Activated CD4-positive, alpha-beta memory T cell treated with anti-CD3 and anti-CD28 coated beads for 36 hours (primary cell): ENCODE measurements around the gene RPAIN. TPM values are rescaled to one million over a fixed set of nuclear protein-coding genes. Genes with fewer than 3 reads are reported as not detected.

Experiments
- CTCF ChIA-PET: fragments of 350-600 bp; sonication (Branson Sonifier 250); formaldehyde crosslinking; loops from one replicate; lab custom pipeline; 2021; ENCODE audit warnings: antibody characterized with exemption, inconsistent platforms; lab: Charles Lee
- POLR2A ChIA-PET: fragments of 350-600 bp; sonication (Branson Sonifier 250); formaldehyde crosslinking; loops from one replicate; lab custom pipeline; 2021; ENCODE audit warnings: antibody characterized with exemption; lab: Charles Lee
- DNase-seq: peaks from one replicate; pipeline ENCODE4 v3.0.0-alpha.2; 2020
- H3K27ac Mint-ChIP-seq: one replicate; pipeline ENCODE4 v1.8.0; 2021; ENCODE audit warnings: mixed read lengths
- H3K27me3 Mint-ChIP-seq: one replicate; pipeline ENCODE4 v1.8.0; 2021; ENCODE audit warnings: mixed read lengths
- H3K36me3 Mint-ChIP-seq: one replicate; pipeline ENCODE4 v1.8.0; 2021; ENCODE audit warnings: mixed read lengths
- H3K4me1 Mint-ChIP-seq: one replicate; pipeline ENCODE4 v1.8.0; 2021; ENCODE audit warnings: low read depth, mixed read lengths
- H3K4me3 Mint-ChIP-seq: one replicate; pipeline ENCODE4 v1.8.0; 2021; ENCODE audit warnings: mild to moderate bottlenecking, mixed read lengths
- H3K9me3 Mint-ChIP-seq: one replicate; pipeline ENCODE4 v1.8.0; 2021; ENCODE audit warnings: mixed read lengths
- intact Hi-C: fragments of 100-400 bp; cut with micrococcal nuclease; formaldehyde crosslinking; loops from one replicate; pipeline ENCODE4 v1.15.1; 2023
- total RNA-seq, 2 experiments: library from RNA; stranded (reverse); gene quantifications; one replicate each; pipeline ENCODE4 v1.2.3, GENCODE V29; 2021

The RPAIN gene, protein sequence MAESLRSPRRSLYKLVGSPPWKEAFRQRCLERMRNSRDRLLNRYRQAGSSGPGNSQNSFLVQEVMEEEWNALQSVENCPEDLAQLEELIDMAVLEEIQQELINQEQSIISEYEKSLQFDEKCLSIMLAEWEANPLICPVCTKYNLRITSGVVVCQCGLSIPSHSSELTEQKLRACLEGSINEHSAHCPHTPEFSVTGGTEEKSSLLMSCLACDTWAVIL
- total RNA-seq: 10 to 100 TPM; 51.7 to 53.4 TPM

DNA sequence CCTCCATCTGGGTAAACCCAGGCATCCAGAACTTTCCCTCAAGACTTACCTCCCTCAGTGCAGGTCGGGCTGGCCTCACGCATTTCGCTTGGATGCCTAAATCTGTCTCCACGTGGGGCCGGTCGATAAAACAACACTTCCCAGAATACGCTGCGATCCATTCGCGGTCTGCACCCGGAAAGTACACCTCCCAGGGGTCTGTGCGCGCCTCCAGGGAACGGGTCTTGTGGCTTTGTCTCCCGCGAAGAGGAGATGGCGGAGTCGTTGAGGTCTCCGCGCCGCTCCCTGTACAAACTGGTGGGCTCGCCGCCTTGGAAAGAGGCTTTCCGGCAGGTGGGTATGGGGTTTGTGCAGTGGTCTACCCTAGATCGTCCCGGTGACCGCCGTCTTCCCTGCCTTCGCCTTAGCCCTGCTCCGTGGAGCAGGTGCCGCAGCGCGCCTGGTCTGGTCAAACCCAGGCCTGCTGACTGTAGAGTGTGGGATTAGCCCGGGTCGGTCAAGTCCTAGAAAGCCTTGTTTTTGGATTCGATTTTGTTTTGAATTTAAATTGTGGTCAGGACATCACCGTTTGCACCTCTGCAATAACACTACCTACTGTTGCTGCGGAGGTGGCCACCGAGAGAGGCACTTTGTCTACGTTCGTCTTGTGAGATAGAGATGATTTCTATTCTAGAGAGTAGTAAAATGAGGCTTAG, at the start of gene RPAIN:
Gene RPAIN, plus strand, starts transcription at position 224 of the 695 bp plus-strand sequence. Its CDS starts 29 bp downstream, at position 253.
- peak within 1 kb of the TSS; percentile 98 for H3K27ac Mint-ChIP-seq
- H3K4me1 Mint-ChIP-seq: peaks cover 50% of the 10 kb centered on the region
- ChIA-PET POLR2A (interaction anchor here (1.0 to 2.4 kb wide), 6 partner anchors 9 to 66 kb away, joined by 4 to 30 read pairs (median 6); partner anchors contain the start of genes C1QBP, DERL2 and MIS12), CTCF (interaction anchor here (0.9 to 3.1 kb wide), 3 partner anchors 19 to 20 kb away, joined by 5 to 26 read pairs (median 17); partner anchors contain the start of gene C1QBP)
- intact Hi-C loops: loop anchor here (1.0 to 5.0 kb wide), 6 partner anchors 19 to 473 kb away; partner anchors contain the start of genes C1QBP, DERL2, DHX33 and MIS12
- H3K9me3 Mint-ChIP-seq: no peaks in the 10 kb centered on the region
- no peaks in the 10 kb centered on the region for H3K27me3 Mint-ChIP-seq
- peak; percentile 93 for DNase-seq
- H3K36me3 Mint-ChIP-seq: peaks cover 40% of the 10 kb centered on the region
- H3K4me3 Mint-ChIP-seq: peak within 1 kb of the TSS; percentile 99

DNA sequence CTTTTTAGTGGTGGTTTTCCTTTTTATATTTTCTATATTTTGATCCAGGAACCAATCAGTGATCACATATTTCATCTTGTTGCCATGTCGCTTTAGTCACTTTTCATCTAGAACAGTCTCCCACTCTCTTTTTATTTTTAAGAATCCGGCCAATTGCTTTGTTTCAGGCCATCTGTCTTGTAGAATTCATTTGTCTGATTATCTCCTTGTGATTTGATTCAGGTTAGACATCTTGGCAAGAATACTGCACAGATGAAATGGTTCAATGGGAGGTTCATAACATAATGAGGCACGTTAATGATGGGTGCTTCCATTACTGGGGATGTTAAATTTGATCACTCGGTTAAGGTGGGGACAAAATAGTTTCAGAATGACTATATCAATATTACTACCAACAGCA, 49.6 kb upstream of the RPAIN start:
- DNase-seq: no peak
- peaks cover 39% of the 10 kb centered on the region for H3K36me3 Mint-ChIP-seq
- ChIA-PET CTCF (interaction anchor here (0.7 to 2.0 kb wide), 2 partner anchors 68 to 128 kb away, joined by 3 to 6 read pairs; partner anchors contain the start of gene C1QBP), POLR2A (interaction anchor here (0.6 kb wide), 1 partner anchor 34 kb away, joined by 3 read pairs; no protein-coding TSS in a partner anchor)
- H3K27ac Mint-ChIP-seq: peak overlapping the region; percentile 25
- no peak overlapping the region for H3K4me3 Mint-ChIP-seq
- no peaks in the 10 kb centered on the region for H3K9me3 Mint-ChIP-seq
- H3K27me3 Mint-ChIP-seq: no peaks in the 10 kb centered on the region
- H3K4me1 Mint-ChIP-seq: no peaks in the 10 kb centered on the region
- intact Hi-C loops: no loop called here

DNA sequence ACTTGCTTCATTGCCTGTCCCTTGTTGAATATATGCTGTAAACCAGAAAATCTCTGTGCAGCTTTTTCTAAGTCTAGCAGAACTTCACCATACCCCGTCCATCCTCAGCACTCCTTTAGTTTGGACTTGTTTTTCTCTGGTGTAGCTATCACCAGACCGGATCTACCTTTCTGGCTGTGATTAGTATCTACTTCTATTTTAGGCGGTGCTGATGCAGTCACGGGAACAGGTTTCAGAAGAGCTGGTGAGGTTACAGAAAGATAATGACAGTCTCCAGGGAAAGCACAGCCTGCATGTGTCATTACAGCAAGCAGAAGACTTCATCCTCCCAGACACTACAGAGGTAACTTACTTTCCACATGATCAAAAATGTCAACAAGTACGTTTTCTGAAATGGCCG, 46.9 kb upstream of the RPAIN start:
- DNase-seq: no peak
- no peaks in the 10 kb centered on the region for H3K27me3 Mint-ChIP-seq
- ChIA-PET POLR2A (no interaction called here), CTCF (interaction anchor here (0.5 kb wide), 1 partner anchor 120 kb away, joined by 3 read pairs; no protein-coding TSS in a partner anchor)
- intact Hi-C loops: no loop called here
- H3K4me1 Mint-ChIP-seq: no peaks in the 10 kb centered on the region
- H3K9me3 Mint-ChIP-seq: no peaks in the 10 kb centered on the region
- H3K36me3 Mint-ChIP-seq: peaks cover 42% of the 10 kb centered on the region
- H3K27ac Mint-ChIP-seq: no peak overlapping the region
- H3K4me3 Mint-ChIP-seq: no peak overlapping the region

DNA sequence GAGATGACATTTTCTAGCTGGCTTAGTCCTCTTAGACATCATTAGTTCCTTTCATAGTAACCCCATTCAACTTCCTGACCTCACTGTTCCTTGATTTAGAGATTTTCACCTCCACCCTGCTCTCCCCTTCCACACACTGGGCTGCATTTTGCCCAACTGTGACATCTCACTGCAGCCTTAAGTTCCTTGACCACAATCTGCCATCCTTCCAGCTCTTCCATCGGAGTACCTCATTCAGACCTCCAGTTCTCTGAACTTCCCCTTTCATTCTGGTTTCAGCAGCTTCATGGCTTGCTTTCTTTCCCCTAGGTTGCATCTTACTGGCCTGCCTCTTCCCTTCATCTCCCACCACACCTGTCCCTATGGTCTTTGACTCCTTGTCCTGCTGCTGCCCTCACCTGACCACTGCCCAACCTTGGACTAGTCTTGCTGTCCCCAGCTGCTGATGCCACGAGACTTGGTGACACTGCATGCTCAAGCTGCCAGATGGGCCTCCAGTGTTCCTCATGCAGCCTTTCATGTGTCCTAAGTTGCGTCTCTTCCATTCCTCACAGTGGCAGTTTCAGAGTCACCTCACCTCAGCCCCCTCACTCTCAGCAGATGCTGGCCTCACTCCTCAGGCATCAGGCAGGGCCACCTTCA, 41.3 kb upstream of the RPAIN start:
- ChIA-PET CTCF (interaction anchor here (0.7 kb wide), 1 partner anchor 63 kb away, joined by 3 read pairs; no protein-coding TSS in a partner anchor), POLR2A (interaction anchor here (1.2 kb wide), 1 partner anchor 84 kb away, joined by 3 read pairs; no protein-coding TSS in a partner anchor)
- no peaks in the 10 kb centered on the region for H3K9me3 Mint-ChIP-seq
- H3K4me3 Mint-ChIP-seq: no peak overlapping the region
- H3K27ac Mint-ChIP-seq: peak overlapping the region; percentile 71
- peaks cover 3% of the 10 kb centered on the region for H3K4me1 Mint-ChIP-seq
- intact Hi-C loops: no loop called here
- H3K27me3 Mint-ChIP-seq: no peaks in the 10 kb centered on the region
- H3K36me3 Mint-ChIP-seq: peaks cover 59% of the 10 kb centered on the region
- no peak for DNase-seq

DNA sequence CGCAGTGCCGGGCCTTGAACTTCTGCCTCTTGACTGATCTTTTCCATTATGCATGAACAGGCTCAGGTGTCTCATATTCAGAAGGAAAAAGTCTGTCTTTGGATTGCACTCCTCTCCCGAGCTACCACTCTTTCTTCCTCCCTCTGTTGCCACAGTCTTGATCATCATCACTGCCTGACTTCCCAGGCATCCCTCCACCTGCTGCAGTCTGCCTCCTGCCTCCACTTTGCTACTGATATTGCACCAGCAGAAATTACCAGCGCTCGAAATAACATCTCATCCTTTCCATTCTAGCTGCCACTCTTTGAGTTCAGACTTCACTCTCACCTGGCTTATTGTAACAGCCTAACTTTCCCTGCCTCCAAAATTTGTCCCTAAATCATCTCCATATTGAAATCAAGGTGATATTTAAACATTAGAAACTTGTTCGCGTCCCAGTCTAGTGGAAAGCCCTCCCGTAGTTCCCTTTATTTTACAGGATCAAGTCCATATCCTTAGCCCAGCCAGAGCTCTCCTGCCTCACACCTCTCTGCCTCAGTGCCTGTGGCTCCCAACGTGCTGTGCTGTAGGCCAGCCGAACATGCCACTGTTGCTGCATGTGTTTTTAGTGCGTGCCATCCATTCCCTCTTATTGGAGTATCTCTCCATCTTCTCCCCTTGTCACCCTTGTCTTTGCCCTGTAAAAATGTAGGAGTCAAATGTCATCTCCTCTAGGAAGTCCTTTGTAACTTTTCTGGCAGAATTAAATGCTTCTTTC, 40.5 kb upstream of the RPAIN start:
- no peaks in the 10 kb centered on the region for H3K9me3 Mint-ChIP-seq

DNA sequence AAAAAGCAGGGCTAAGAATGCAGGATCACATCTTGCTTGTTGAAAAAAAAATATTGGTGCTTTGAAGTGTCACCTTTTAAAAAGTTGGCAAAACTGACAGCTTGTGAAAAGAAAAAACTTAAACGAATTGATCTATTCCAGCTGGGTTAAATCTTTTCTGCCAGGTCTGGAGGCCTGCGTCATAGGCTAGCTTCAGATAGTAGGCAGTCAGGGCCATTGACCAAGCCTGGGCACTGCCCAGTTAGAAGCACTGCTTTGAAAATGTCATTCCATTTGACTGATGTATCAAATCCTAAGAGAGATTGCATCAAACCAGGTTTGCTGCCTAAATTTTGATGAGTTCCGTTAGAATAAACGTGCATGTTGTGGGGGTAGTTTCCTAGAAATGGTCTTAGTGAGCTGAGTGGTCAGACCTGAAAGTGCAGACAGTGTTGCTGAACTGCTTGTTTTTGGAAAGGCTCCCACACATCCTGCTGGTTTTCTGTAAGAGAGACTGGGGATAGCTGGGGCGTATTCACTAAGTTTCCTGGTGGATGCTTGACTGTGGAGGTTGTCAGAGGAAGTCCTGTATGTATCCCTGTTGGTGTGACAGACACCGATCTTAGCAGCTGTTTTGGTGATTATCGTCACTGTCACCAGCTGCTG, 39.4 kb upstream of the RPAIN start:
- H3K36me3 Mint-ChIP-seq: peaks cover 64% of the 10 kb centered on the region
- DNase-seq: no peak
- ChIA-PET CTCF (interaction anchor here (1.0 kb wide), 1 partner anchor 59 kb away, joined by 3 read pairs; no protein-coding TSS in a partner anchor), POLR2A (no interaction called here)
- peak overlapping the region; percentile 38 for H3K27ac Mint-ChIP-seq
- peaks cover 3% of the 10 kb centered on the region for H3K4me1 Mint-ChIP-seq
- no peaks in the 10 kb centered on the region for H3K27me3 Mint-ChIP-seq
- H3K4me3 Mint-ChIP-seq: no peak overlapping the region
- H3K9me3 Mint-ChIP-seq: no peaks in the 10 kb centered on the region
- intact Hi-C loops: no loop called here

More for the DNA sequence above, 40.5 kb upstream of the RPAIN start:
- Mint-ChIP-seq H3K27ac (peak overlapping the region; percentile 71), H3K36me3 (peaks cover 59% of the 10 kb centered on the region), H3K4me3 (no peak overlapping the region), H3K27me3 (no peaks in the 10 kb centered on the region), H3K4me1 (peaks cover 3% of the 10 kb centered on the region)
- ChIA-PET POLR2A (no interaction called here), CTCF (no interaction called here)
- intact Hi-C loops: no loop called here
- no peak for DNase-seq

DNA sequence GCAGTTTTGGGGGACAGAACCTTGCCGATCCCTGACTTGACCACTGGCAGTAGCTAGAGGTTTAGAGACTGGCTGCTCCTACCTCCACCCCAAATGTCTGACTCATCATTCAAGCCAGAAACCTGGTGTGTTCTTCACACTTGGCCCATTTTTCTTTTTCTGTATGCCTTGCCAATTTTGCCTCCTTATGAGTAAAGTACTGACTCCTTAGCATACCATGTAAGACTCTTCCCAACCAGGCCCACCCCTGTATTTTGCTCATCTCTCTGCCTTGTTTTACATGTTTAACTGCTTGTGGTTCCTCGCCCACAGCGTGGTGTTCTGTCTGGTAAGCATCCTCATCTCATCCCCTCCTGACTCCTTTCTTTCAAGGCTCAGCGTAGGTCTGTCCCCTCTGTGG, 38.4 kb upstream of the RPAIN start:
- POLR2A ChIA-PET: interaction anchor here (0.6 kb wide), 1 partner anchor 1379 kb away, joined by 4 read pairs; no protein-coding TSS in a partner anchor
- peaks cover 3% of the 10 kb centered on the region for H3K4me1 Mint-ChIP-seq
- intact Hi-C loops: no loop called here

DNA sequence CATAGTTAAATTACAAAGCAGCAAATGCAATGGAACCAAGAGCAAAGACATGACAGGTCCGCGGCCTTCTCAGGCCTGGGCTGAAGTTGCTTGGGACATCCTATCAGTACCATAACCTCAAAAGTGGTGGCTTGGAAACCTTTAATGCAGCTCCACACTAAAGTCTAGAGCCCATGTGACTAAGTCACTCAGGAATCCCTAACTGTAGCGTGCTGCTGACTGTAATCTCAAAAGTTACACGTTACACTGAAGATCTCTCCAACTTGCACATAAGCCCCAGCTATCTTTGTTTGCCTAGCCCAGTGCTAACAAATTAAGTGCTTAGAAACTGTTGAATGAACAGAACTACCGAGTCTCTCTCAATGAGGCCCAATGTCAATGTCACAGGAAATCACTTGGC, 28.3 kb upstream of the RPAIN start:
- Mint-ChIP-seq H3K4me1 (peaks cover 4% of the 10 kb centered on the region), H3K9me3 (no peaks in the 10 kb centered on the region), H3K27me3 (no peaks in the 10 kb centered on the region), H3K4me3 (no peak overlapping the region), H3K36me3 (peaks cover 55% of the 10 kb centered on the region), H3K27ac (no peak overlapping the region)
- ChIA-PET POLR2A (interaction anchor here (0.5 to 0.6 kb wide), 2 partner anchors 70 to 94 kb away, joined by 3 read pairs; partner anchors contain the start of genes DERL2 and MIS12), CTCF (no interaction called here)
- intact Hi-C loops: no loop called here
- DNase-seq: no peak

More for the DNA sequence above, 38.4 kb upstream of the RPAIN start:
- Mint-ChIP-seq H3K36me3 (peaks cover 68% of the 10 kb centered on the region), H3K27me3 (no peaks in the 10 kb centered on the region), H3K9me3 (no peaks in the 10 kb centered on the region), H3K4me3 (no peak overlapping the region), H3K27ac (peak overlapping the region; percentile 43)
- CTCF ChIA-PET: interaction anchor here (1.0 kb wide), 1 partner anchor 58 kb away, joined by 3 read pairs; no protein-coding TSS in a partner anchor
- DNase-seq: no peak

DNA sequence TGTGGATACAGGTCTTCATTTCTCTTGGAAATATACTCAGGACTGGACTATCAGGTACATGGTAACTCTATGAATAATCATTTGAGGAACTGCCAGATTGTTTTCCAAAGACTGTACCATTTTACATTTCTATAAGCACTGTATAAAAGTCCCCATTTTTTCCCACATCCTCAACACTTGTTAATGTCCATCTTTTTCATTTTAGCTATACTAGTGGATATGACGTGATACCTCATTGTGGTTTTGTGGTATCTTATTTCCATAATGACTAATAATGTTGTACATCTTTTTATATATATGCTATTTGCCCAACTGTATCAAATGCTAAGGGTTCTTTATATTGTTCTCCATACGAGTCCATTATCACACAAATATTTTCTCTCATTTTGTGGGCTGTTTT, 23.4 kb upstream of the RPAIN start:
- no peak for DNase-seq
- H3K27ac Mint-ChIP-seq: no peak overlapping the region
- H3K9me3 Mint-ChIP-seq: no peaks in the 10 kb centered on the region
- peaks cover 49% of the 10 kb centered on the region for H3K36me3 Mint-ChIP-seq
- ChIA-PET POLR2A (no interaction called here), CTCF (interaction anchor here (1.3 to 1.4 kb wide), 2 partner anchors 10 to 42 kb away, joined by 3 to 4 read pairs; partner anchors contain the start of gene C1QBP)
- intact Hi-C loops: no loop called here
- no peak overlapping the region for H3K4me3 Mint-ChIP-seq
- no peaks in the 10 kb centered on the region for H3K27me3 Mint-ChIP-seq
- peaks cover 9% of the 10 kb centered on the region for H3K4me1 Mint-ChIP-seq

DNA sequence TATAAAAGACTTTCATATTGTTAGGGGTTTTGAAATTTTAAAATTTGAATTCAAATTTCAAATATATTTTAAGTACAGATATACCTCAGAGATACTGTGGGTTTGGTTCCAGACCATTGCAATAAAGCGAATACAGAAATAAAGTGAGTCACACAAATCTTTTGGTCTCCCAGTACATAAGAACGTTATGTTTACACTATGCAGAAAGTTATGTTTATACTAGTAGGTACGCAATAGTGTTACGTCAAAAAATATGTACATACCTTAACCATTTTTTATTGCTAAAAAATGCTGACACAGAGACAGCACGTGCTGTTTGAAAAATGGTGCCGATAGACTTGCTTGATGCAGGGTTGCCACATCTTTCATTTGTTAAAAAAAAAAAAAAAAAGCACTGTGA, 20.2 kb upstream of the RPAIN start:
- intact Hi-C loops: no loop called here
- DNase-seq: no peak
- Mint-ChIP-seq H3K4me3 (no peak overlapping the region), H3K9me3 (no peaks in the 10 kb centered on the region), H3K36me3 (peaks cover 39% of the 10 kb centered on the region), H3K27ac (no peak overlapping the region), H3K27me3 (no peaks in the 10 kb centered on the region), H3K4me1 (peaks cover 9% of the 10 kb centered on the region)
- ChIA-PET CTCF (no interaction called here), POLR2A (no interaction called here)

DNA sequence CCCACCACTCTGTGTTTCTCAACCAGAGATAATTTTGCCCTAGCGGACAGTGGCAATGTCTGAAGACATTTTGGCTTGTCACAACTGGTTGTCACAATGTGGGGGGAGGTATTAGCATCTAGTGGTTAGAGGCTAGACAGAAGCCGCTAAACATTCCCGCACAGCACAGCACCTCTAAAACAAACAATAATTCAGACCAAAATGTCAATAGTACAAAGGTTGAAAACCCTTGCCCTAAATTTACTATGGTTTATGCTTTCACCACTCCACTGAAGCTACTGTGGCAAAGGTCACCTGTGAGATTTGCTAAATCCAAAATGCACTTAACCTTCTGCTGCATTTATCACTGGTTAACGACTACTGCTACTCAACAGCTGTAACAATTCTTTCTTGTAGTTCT, 14.6 kb upstream of the RPAIN start:
- no peak overlapping the region for H3K4me3 Mint-ChIP-seq
- no peak for DNase-seq
- H3K27me3 Mint-ChIP-seq: no peaks in the 10 kb centered on the region
- intact Hi-C loops: no loop called here
- peaks cover 18% of the 10 kb centered on the region for H3K4me1 Mint-ChIP-seq
- no peak overlapping the region for H3K27ac Mint-ChIP-seq
- CTCF ChIA-PET: interaction anchor here (0.6 to 3.7 kb wide), 2 partner anchors 34 to 594 kb away, joined by 3 to 14 read pairs; partner anchors contain the start of gene C1QBP
- POLR2A ChIA-PET: no interaction called here
- peaks cover 28% of the 10 kb centered on the region for H3K36me3 Mint-ChIP-seq
- H3K9me3 Mint-ChIP-seq: no peaks in the 10 kb centered on the region
